ENCODE measurements around the gene CCN5. TPM values are rescaled to one million over a fixed set of nuclear protein-coding genes. Genes with fewer than 3 reads are reported as not detected.

Gene CCN5
- total RNA-seq, 1 donor from 2014 or later, result not detected

GRCh38 chr20:44683263-44684046, 31.7 kb upstream of the CCN5 start:
- Histone ChIP-seq H3K27me3 (no peaks in the 10 kb centered on the region), H3K4me3 (no peak overlapping the region), H3K79me2 (ENCODE audit: low read depth) (no peaks in the 10 kb centered on the region), H3K27ac (no peak overlapping the region), H3K9me3 (ENCODE audit: low read depth) (no peaks in the 10 kb centered on the region), H2AFZ (replicated peaks) (no peak overlapping the region), H3K4me2 (no peak overlapping the region), H4K20me1 (ENCODE audit: low read depth) (no peaks in the 10 kb centered on the region), H3K36me3 (no peaks in the 10 kb centered on the region), H3K9ac (no peak overlapping the region), H3F3A (ENCODE audit: low read depth) (no peaks in the 10 kb centered on the region), H3K4me1 (peaks cover 8% of the 10 kb centered on the region)
- H3K9me3 Mint-ChIP-seq, result no peaks in the 10 kb centered on the region
- DNase-seq (ENCODE audit: low spot score), result peak; percentile 79
- H3K4me1 Mint-ChIP-seq, result peaks cover 6% of the 10 kb centered on the region
- H3K4me3 Mint-ChIP-seq, result no peak overlapping the region
- TF ChIP-seq CTCF (IDR thresholded peaks at IDR 0.05), result peak; percentile 74
- no peak for TF ChIP-seq EZH2 (IDR thresholded peaks at IDR 0.05)
- H3K36me3 Mint-ChIP-seq, result no peaks in the 10 kb centered on the region
- H3K27me3 Mint-ChIP-seq (ENCODE audit: insufficient read depth, low read depth), result peaks cover 4% of the 10 kb centered on the region
- H3K27ac Mint-ChIP-seq, result no peak overlapping the region

GRCh38 chr20:44684047-44684967, 30.9 kb upstream of the CCN5 start:
- H3F3A ChIP-seq (ENCODE audit: low read depth), result no peaks in the 10 kb centered on the region
- H4K20me1 ChIP-seq (ENCODE audit: low read depth), result no peaks in the 10 kb centered on the region
- no peak overlapping the region for H2AFZ ChIP-seq (replicated peaks)
- H3K36me3 ChIP-seq, result no peaks in the 10 kb centered on the region
- H3K4me3 Mint-ChIP-seq, result no peak overlapping the region
- no peaks in the 10 kb centered on the region for H3K4me1 ChIP-seq
- H3K27me3 Mint-ChIP-seq (ENCODE audit: insufficient read depth, low read depth), result peaks cover 4% of the 10 kb centered on the region
- H3K9ac ChIP-seq, result no peak overlapping the region
- H3K27ac Mint-ChIP-seq, result no peak overlapping the region
- H3K9me3 ChIP-seq (ENCODE audit: low read depth), result no peaks in the 10 kb centered on the region
- TF ChIP-seq EZH2 (IDR thresholded peaks at IDR 0.05) (no peak), CTCF (IDR thresholded peaks at IDR 0.05) (no peak), EZH2phosphoT487 (IDR thresholded peaks at IDR 0.05) (no peak)
- H3K79me2 ChIP-seq (ENCODE audit: low read depth), result no peaks in the 10 kb centered on the region
- no peak overlapping the region for H3K4me2 ChIP-seq
- H3K4me3 ChIP-seq, result no peak overlapping the region
- H3K27me3 ChIP-seq, result no peaks in the 10 kb centered on the region
- peaks cover 6% of the 10 kb centered on the region for H3K4me1 Mint-ChIP-seq
- H3K36me3 Mint-ChIP-seq, result no peaks in the 10 kb centered on the region
- no peaks in the 10 kb centered on the region for H3K9me3 Mint-ChIP-seq
- DNase-seq (ENCODE audit: low spot score), result no peak
- H3K27ac ChIP-seq, result no peak overlapping the region

- no peak for DNase-seq (ENCODE audit: low spot score)
- H3K36me3 Mint-ChIP-seq, result no peaks in the 10 kb centered on the region
- no peaks in the 10 kb centered on the region for H3K9me3 Mint-ChIP-seq
- Histone ChIP-seq H3K9me3 (ENCODE audit: low read depth) (no peaks in the 10 kb centered on the region), H3F3A (ENCODE audit: low read depth) (no peaks in the 10 kb centered on the region), H3K27ac (no peak overlapping the region), H3K79me2 (ENCODE audit: low read depth) (no peaks in the 10 kb centered on the region), H2AFZ (replicated peaks) (no peak overlapping the region), H3K4me1 (no peaks in the 10 kb centered on the region), H3K27me3 (no peaks in the 10 kb centered on the region), H3K4me2 (no peak overlapping the region), H4K20me1 (ENCODE audit: low read depth) (no peaks in the 10 kb centered on the region), H3K36me3 (no peaks in the 10 kb centered on the region), H3K9ac (no peak overlapping the region), H3K4me3 (no peak overlapping the region)
- H3K27ac Mint-ChIP-seq, result no peak overlapping the region
- peaks cover 5% of the 10 kb centered on the region for H3K27me3 Mint-ChIP-seq (ENCODE audit: insufficient read depth, low read depth)
- H3K4me3 Mint-ChIP-seq, result no peak overlapping the region
- no peak for TF ChIP-seq CTCF (IDR thresholded peaks at IDR 0.05)
- TF ChIP-seq EZH2phosphoT487 (IDR thresholded peaks at IDR 0.05), result no peak
- H3K4me1 Mint-ChIP-seq, result peaks cover 8% of the 10 kb centered on the region
Observed at GRCh38 chr20:44686934-44687333, 28.2 kb upstream of the CCN5 start.

Data from neural progenitor cell (in vitro differentiated cells).